HepG2 (cell line): ENCODE measurements around the gene PPM1M. TPM values are rescaled to one million over a fixed set of nuclear protein-coding genes. Genes with fewer than 3 reads are reported as not detected.

Source experiments
- ATAC-seq: fragments of 200-7000 bp; cut with Tn5 transposase; 3 replicates; pipeline ENCODE4 v1.9.1; 2020; ENCODE audit warnings: mild to moderate bottlenecking, moderate library complexity
- BruUV-seq: library from RNA; stranded (reverse); fragments of 400-500 nt; replicated peaks from 2 replicates; lab custom pipeline; 2021; lab: Mats Ljungman, UMichigan
- CTCF ChIA-PET: fragments of 300-600 bp; formaldehyde crosslinking; extraction: SDS; loops from one replicate; lab custom pipeline; 2021; ENCODE audit warnings: low total read pairs, inconsistent platforms, low intra/inter-chr PET ratio; lab: Yijun Ruan, JAX
- POLR2A ChIA-PET: fragments of 350-600 bp; sonication (Branson Sonifier 250); formaldehyde crosslinking; loops from one replicate; lab custom pipeline; 2020; ENCODE audit warnings: antibody characterized with exemption, inconsistent platforms; lab: Yijun Ruan, JAX
- DNase-seq: peaks from one replicate; pipeline ENCODE4 v3.0.0-alpha.2; 2015; ENCODE audit warnings: low spot score
- FAIRE-seq: peaks from 3 replicates; lab custom pipeline; 2011; peaks lifted over from hg19 to GRCh38; lab: Jason Lieb, UNC
- H2AFZ ChIP-seq: one replicate; pipeline ENCODE4 v1.6.1; 2011; ENCODE audit warnings: low read length, inconsistent platforms
- H3K27ac ChIP-seq: fragments of 300-600 bp; 3 replicates; pipeline ENCODE4 v1.8.0; 2011; ENCODE audit warnings: mixed run types, mild to moderate bottlenecking, mixed read lengths, low read length, inconsistent platforms; ENCODE audit not compliant: insufficient read depth; ENCODE audit errors: extremely low read length
- H3K27me3 ChIP-seq, 2 experiments: fragments of 200-600 bp in 1 of 2; 2 replicates in 1 of 2; 3 replicates in 1 of 2; pipeline versions ENCODE4 v1.6.0 to v1.8.0; 2011; ENCODE audit warnings: low read length in 2 of 2, mild to moderate bottlenecking in 2 of 2, moderate library complexity in 2 of 2, inconsistent platforms in 1 of 2; ENCODE audit not compliant: insufficient read depth in 2 of 2, control insufficient read depth in 1 of 2
- H3K36me3 ChIP-seq, 2 experiments: fragments of 200-600 bp in 1 of 2; replicated peaks in 1 of 2; 2 replicates in 1 of 2; 3 replicates in 1 of 2; pipeline versions ENCODE4 v1.5.1 to v1.8.0; 2011; ENCODE audit warnings: low read length in 2 of 2, inconsistent platforms in 1 of 2; ENCODE audit not compliant: insufficient read depth in 2 of 2, control insufficient read depth in 1 of 2
- H3K4me1 ChIP-seq: 2 replicates; pipeline ENCODE4 v1.5.1; 2012; ENCODE audit warnings: low read length, inconsistent platforms; ENCODE audit not compliant: insufficient read depth
- H3K4me2 ChIP-seq: 2 replicates; pipeline ENCODE4 v1.6.0; 2011; ENCODE audit warnings: low read depth, low read length, inconsistent platforms
- H3K4me3 ChIP-seq, 3 experiments: fragments of 200-600 bp in 1 of 3; sonication (generic), shearing (Covaris generic) in 1 of 3; replicated peaks in 1 of 3; 2 replicates each; pipeline ENCODE4 v1.5.1; 2011 to 2016; ENCODE audit warnings: low read length in 3 of 3, inconsistent platforms in 2 of 3, low read depth in 2 of 3, mild to moderate bottlenecking in 2 of 3, control low read depth in 1 of 3, mixed read lengths in 1 of 3; ENCODE audit not compliant: insufficient read depth in 1 of 3
- H3K79me2 ChIP-seq: one replicate; pipeline ENCODE4 v1.6.1; 2011; ENCODE audit warnings: low read length, inconsistent platforms; ENCODE audit not compliant: insufficient read depth
- H3K9ac ChIP-seq: 2 replicates; pipeline ENCODE4 v1.6.0; 2011; ENCODE audit warnings: mild to moderate bottlenecking, low read depth, low read length, inconsistent platforms; ENCODE audit not compliant: insufficient read depth
- H3K9me3 ChIP-seq: 2 replicates; pipeline ENCODE4 v1.5.1; 2012; ENCODE audit warnings: mild to moderate bottlenecking, low read length
- H4K20me1 ChIP-seq: 2 replicates; pipeline ENCODE4 v1.6.0; 2011; ENCODE audit warnings: inconsistent platforms, mild to moderate bottlenecking, low read length, moderate library complexity; ENCODE audit not compliant: insufficient read depth
- CBFB ChIP-seq: sonication (generic); formaldehyde crosslinking; IDR thresholded peaks from 2 replicates; pipeline ENCODE4 v1.4.0; 2020; ENCODE audit warnings: missing genetic modification reagents
- CENPX ChIP-seq: sonication (generic); formaldehyde crosslinking; IDR thresholded peaks from 2 replicates; pipeline ENCODE4 v1.9.0; 2021; ENCODE audit warnings: mild to moderate bottlenecking, missing genetic modification reagents, moderate library complexity
- HDAC1 ChIP-seq: sonication (generic); formaldehyde crosslinking; IDR thresholded peaks from 2 replicates; pipeline ENCODE4 v1.5.1; 2020; ENCODE audit warnings: mild to moderate bottlenecking, missing genetic modification reagents
- HOXA3 ChIP-seq: sonication (generic); formaldehyde crosslinking; IDR thresholded peaks from 2 replicates; pipeline ENCODE4 v1.5.0; 2020; ENCODE audit warnings: missing genetic modification reagents
- JUND ChIP-seq: sonication (generic); formaldehyde crosslinking; IDR thresholded peaks from 2 replicates; pipeline ENCODE4 v1.8.0; 2022; ENCODE audit warnings: mild to moderate bottlenecking, missing genetic modification reagents
- PAX8 ChIP-seq: sonication (generic); formaldehyde crosslinking; IDR thresholded peaks from 2 replicates; pipeline ENCODE4 v1.8.0; 2022; ENCODE audit warnings: mild to moderate bottlenecking, missing genetic modification reagents, borderline replicate concordance
- TMF1 ChIP-seq: sonication (generic); formaldehyde crosslinking; IDR thresholded peaks from 2 replicates; pipeline ENCODE4 v1.8.1; 2022; ENCODE audit warnings: low read depth, missing genetic modification reagents
- TSC22D2 ChIP-seq: sonication (generic); formaldehyde crosslinking; IDR thresholded peaks from 2 replicates; pipeline ENCODE4 v1.5.1; 2020; ENCODE audit warnings: missing genetic modification reagents, mild to moderate bottlenecking, borderline replicate concordance
- UBTF ChIP-seq: sonication (generic); formaldehyde crosslinking; IDR thresholded peaks from 2 replicates; pipeline ENCODE4 v1.4.0; 2020; ENCODE audit warnings: mild to moderate bottlenecking, missing genetic modification reagents
- ZNF263 ChIP-seq: sonication (generic); formaldehyde crosslinking; IDR thresholded peaks from 2 replicates; pipeline ENCODE4 v1.4.0; 2020; ENCODE audit warnings: missing genetic modification reagents
- ZNF761 ChIP-seq: sonication (generic); formaldehyde crosslinking; conservative IDR thresholded peaks from 2 replicates; pipeline ENCODE4 v1.4.0; 2020; ENCODE audit warnings: mild to moderate bottlenecking, missing genetic modification reagents
- ZNF777 ChIP-seq: sonication (generic); formaldehyde crosslinking; IDR thresholded peaks from 2 replicates; pipeline ENCODE4 v1.4.0; 2020; ENCODE audit warnings: missing genetic modification reagents
- ZNF788 ChIP-seq: sonication (generic); formaldehyde crosslinking; IDR thresholded peaks from 2 replicates; pipeline ENCODE4 v1.5.0; 2020; ENCODE audit warnings: mild to moderate bottlenecking, missing genetic modification reagents, borderline replicate concordance
- ZSCAN12 ChIP-seq: sonication (generic); formaldehyde crosslinking; IDR thresholded peaks from 2 replicates; pipeline ENCODE4 v1.9.0; 2021; ENCODE audit warnings: mild to moderate bottlenecking, missing genetic modification reagents
- ZSCAN9 ChIP-seq: IDR thresholded peaks from 2 replicates; pipeline ENCODE4 v1.6.1; 2016; ENCODE audit warnings: borderline replicate concordance
- WGBS: methylation state at CpG from one replicate; pipeline ENCODE4 v1.1.6; 2017; ENCODE audit warnings: low lambda C conversion rate; 5-methylcytosine and 5-hydroxymethylcytosine counted together
- in situ Hi-C: cut with HindIII; loops from 2 replicates; pipeline ENCODE4 v1.10.0; 2017; ENCODE audit warnings: low pct_unique_long_range_greater_than_20kb; ENCODE audit not compliant: extremely low pct_ligation_motif_present
- intact Hi-C: fragments of 100-400 bp; cut with micrococcal nuclease; formaldehyde crosslinking; loops from one replicate; pipeline ENCODE4 v1.10.0; 2022; ENCODE audit not compliant: unreplicated experiment
- polyA plus RNA-seq, 8 experiments: library from polyadenylated mRNA; depleted of rRNA in 3 of 8; stranded (reverse) in 7 of 8; unstranded in 1 of 8; fragments of >200 nt; fragmentation: Illumina TruSeq in 4 of 8; extraction: Trizol in 4 of 8; gene quantifications; 2 replicates each; pipeline versions ENCODE4 v1.2.1 to v1.2.3, GENCODE V29; 2011 to 2016; ENCODE audit warnings: low read depth in 4 of 8, missing spikeins in 1 of 8, mixed read lengths in 1 of 8; ENCODE audit not compliant: insufficient read depth in 1 of 8
- total RNA-seq, 5 experiments: library from RNA; depleted of rRNA; stranded (reverse); fragments of >200 nt; fragmentation: Illumina TruSeq; extraction: Trizol; gene quantifications; 2 replicates each; pipeline ENCODE4 v1.2.3, GENCODE V29; 2016; ENCODE audit warnings: low read depth in 1 of 5
- TF ChIP-seq, protein P1 (sequence below): sonication (generic); formaldehyde crosslinking; IDR thresholded peaks from 2 replicates; pipeline ENCODE4 v1.4.0; 2020; ENCODE audit warnings: low read depth, mild to moderate bottlenecking, missing genetic modification reagents

Gene PPM1M
- total and polyA plus RNA-seq, 2 of the 13 experiments (the other 11 are each of a cell fraction or from before 2014, with no cell fraction given): 2.5 to 5.9 TPM

GRCh38 chr3:52277972-52278509, 32.5 kb downstream of the PPM1M start (continued):
- TF ChIP-seq ZSCAN9 (CRISPR knock-in tag): peak; percentile 19
- peak; percentile 90; the same call in 1 of the 2 replicates for TF ChIP-seq UBTF (CRISPR knock-in tag)
- peak; percentile 87; the same call in 1 of the 2 replicates for TF ChIP-seq TSC22D2 (CRISPR knock-in tag)
- TF ChIP-seq TMF1 (CRISPR knock-in tag): peak; percentile 37; the same call in 1 of the 2 replicates
- peak; percentile 57; the same call in 1 of the 2 replicates for TF ChIP-seq HDAC1
- peak; percentile 38; the same call in 1 of the 2 replicates for TF ChIP-seq ZNF761
- peak; percentile 12; the same call in 1 of the 2 replicates for TF ChIP-seq JUND (CRISPR knock-in tag)
- TF ChIP-seq CBFB: no peak
- TF ChIP-seq PAX8 (CRISPR knock-in tag): peak; percentile 11; the same call in 1 of the 2 replicates

DNA sequence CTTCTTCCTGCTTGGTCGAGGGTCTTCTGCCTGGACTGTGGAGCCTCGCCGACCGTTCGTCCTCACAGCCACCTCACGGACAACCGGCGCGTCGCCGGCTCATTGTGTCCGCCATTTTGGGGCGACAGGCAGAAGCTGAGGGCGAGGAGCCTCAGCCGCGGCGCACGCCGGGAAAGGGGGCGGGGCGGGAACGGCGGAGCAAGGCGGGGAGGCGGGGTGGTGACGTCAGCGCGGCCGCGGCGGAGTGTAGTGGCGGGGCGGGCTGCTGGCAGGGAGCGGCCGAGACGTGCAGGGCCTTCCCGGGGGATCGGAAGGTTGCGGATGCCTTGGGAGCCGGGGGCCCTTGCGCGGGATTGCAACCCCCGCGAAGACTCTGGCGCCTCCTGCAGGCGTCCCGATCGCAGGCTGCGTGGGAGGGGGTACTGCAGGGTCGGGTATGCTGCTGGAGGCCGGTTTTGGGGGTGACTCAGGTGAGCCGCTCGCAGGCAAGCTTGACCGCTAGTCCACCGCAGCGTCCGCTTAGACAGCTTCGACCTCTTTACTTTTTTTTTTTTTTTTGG, 33.0 kb downstream of the PPM1M start, which contains the start of gene WDR82:
TSS of gene WDR82 (minus strand) at position 140 of the 560 bp plus-strand sequence. CDS start 288 bp downstream, outside the sequence.
- no peak for FAIRE-seq
- intact Hi-C loops (no loop called here), in situ Hi-C loops (no loop called here)
- Histone ChIP-seq H3K79me2 (peaks cover 47% of the 10 kb centered on the region), H3K27ac (peak within 1 kb of the TSS; percentile 95), H3K27me3 (no peaks in the 10 kb centered on the region; a peak in 1 of 5 replicates), H3K36me3 (0 out of 5 replicates have a peak, but pooled peaks cover 0 to 5% of the 10 kb centered on the region in 2 experiments), H2AFZ (no peak within 1 kb of the TSS), H3K9ac (peak within 1 kb of the TSS; percentile 99), H3K4me2 (peak within 1 kb of the TSS; percentile 92), H4K20me1 (peaks cover 39% of the 10 kb centered on the region), H3K4me1 (peaks cover 74% of the 10 kb centered on the region), H3K4me3 (peak within 1 kb of the TSS; percentile 77 to 99 (median 94)), H3K9me3 (no peaks in the 10 kb centered on the region)
- no TSS peak for BruUV-seq
- 0% methylated on average over 12 of the region's 58 CpGs for WGBS
- CTCF ChIA-PET: no interaction called here
- POLR2A ChIA-PET: interaction anchor here (1.0 to 5.3 kb wide), 13 partner anchors 11 to 124 kb away, joined by 3 to 165 read pairs (median 8); partner anchors contain the start of genes GLYCTK, POC1A, PPM1M and TWF2
- DNase-seq: peak; percentile 78
- peak; percentile 89 for ATAC-seq
- TF ChIP-seq ZNF777 (CRISPR knock-in tag) (peak; percentile 50; the same call in 1 of the 2 replicates), CBFB (peak; percentile 48; the same call in 1 of the 2 replicates), ZSCAN12 (CRISPR knock-in tag) (no peak), ZNF788 (CRISPR knock-in tag) (peak; percentile 51; the same call in 1 of the 2 replicates), HOXA3 (CRISPR knock-in tag) (0 out of 2 replicates have a peak, but pooled peaks have one; percentile 68), CENPX (CRISPR knock-in tag) (no peak), ZNF263 (peak; percentile 43; the same call in 1 of the 2 replicates)
- TF ChIP-seq, protein P1, sequence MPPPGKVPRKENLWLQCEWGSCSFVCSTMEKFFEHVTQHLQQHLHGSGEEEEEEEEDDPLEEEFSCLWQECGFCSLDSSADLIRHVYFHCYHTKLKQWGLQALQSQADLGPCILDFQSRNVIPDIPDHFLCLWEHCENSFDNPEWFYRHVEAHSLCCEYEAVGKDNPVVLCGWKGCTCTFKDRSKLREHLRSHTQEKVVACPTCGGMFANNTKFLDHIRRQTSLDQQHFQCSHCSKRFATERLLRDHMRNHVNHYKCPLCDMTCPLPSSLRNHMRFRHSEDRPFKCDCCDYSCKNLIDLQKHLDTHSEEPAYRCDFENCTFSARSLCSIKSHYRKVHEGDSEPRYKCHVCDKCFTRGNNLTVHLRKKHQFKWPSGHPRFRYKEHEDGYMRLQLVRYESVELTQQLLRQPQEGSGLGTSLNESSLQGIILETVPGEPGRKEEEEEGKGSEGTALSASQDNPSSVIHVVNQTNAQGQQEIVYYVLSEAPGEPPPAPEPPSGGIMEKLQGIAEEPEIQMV: no peak
